Activated CD4-positive, alpha-beta memory T cell treated with anti-CD3 and anti-CD28 coated beads for 36 hours (primary cell): ENCODE measurements around the gene ZNF429. TPM values are rescaled to one million over a fixed set of nuclear protein-coding genes. Genes with fewer than 3 reads are reported as not detected.
A peak's percentile ranks its signal among the peaks of the same experiment; 100 is the strongest.
"Not testable (repeated sequence)": the region's sequence is repeated elsewhere in the genome, so short reads cannot be mapped to it uniquely, and the experiment has no call there.

Experiments
- CTCF ChIA-PET: fragments of 350-600 bp; sonication (Branson Sonifier 250); formaldehyde crosslinking; loops from one replicate; lab custom pipeline; 2021; ENCODE audit warnings: antibody characterized with exemption, inconsistent platforms; lab: Charles Lee
- POLR2A ChIA-PET: fragments of 350-600 bp; sonication (Branson Sonifier 250); formaldehyde crosslinking; loops from one replicate; lab custom pipeline; 2021; ENCODE audit warnings: antibody characterized with exemption; lab: Charles Lee
- DNase-seq: peaks from one replicate; pipeline ENCODE4 v3.0.0-alpha.2; 2020
- H3K27ac Mint-ChIP-seq: one replicate; pipeline ENCODE4 v1.8.0; 2021; ENCODE audit warnings: mixed read lengths
- H3K27me3 Mint-ChIP-seq: one replicate; pipeline ENCODE4 v1.8.0; 2021; ENCODE audit warnings: mixed read lengths
- H3K36me3 Mint-ChIP-seq: one replicate; pipeline ENCODE4 v1.8.0; 2021; ENCODE audit warnings: mixed read lengths
- H3K4me1 Mint-ChIP-seq: one replicate; pipeline ENCODE4 v1.8.0; 2021; ENCODE audit warnings: low read depth, mixed read lengths
- H3K4me3 Mint-ChIP-seq: one replicate; pipeline ENCODE4 v1.8.0; 2021; ENCODE audit warnings: mild to moderate bottlenecking, mixed read lengths
- H3K9me3 Mint-ChIP-seq: one replicate; pipeline ENCODE4 v1.8.0; 2021; ENCODE audit warnings: mixed read lengths
- intact Hi-C: fragments of 100-400 bp; cut with micrococcal nuclease; formaldehyde crosslinking; loops from one replicate; pipeline ENCODE4 v1.15.1; 2023
- total RNA-seq, 2 experiments: library from RNA; stranded (reverse); gene quantifications; one replicate each; pipeline ENCODE4 v1.2.3, GENCODE V29; 2021

ZNF429 gene
- total RNA-seq, 2 experiments from 2014 or later, result 9.0 to 9.5 TPM

DNA sequence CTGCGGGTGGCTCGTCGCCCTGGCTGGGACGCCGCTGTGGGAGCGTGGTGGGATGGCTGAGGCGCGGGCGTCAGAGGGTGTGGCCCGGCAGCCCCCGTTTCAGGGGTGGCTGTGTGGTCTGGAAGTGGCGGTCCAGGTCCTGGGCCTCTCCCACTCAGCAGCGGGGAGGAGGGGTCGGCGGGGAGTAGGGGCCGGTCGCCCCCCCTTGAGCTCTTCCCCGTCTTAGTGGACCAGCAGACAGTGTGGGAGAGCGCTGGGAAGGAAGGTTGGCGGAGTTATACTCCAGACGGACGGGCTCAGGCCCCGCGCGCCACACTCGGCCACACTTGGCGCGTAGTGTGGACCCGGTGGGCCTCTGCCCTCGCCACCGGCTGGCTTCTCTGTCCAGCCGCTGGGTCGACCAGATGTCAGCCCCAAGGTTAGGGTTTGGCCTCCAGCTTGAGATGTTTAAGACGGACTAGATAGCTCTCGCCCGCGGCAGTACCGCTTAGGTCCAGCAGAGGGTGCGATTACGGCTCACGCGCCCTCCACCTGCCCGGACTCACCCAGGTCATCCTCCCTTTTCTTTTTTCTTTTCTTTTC is 21.7 kb upstream of the ZNF429 start:
- Mint-ChIP-seq H3K4me1 (peaks cover 2% of the 10 kb centered on the region), H3K36me3 (no peaks in the 10 kb centered on the region), H3K4me3 (peak overlapping the region; percentile 32), H3K27me3 (no peaks in the 10 kb centered on the region), H3K9me3 (no peaks in the 10 kb centered on the region), H3K27ac (no peak overlapping the region)
- peak; percentile 77 for DNase-seq
- ChIA-PET CTCF (interaction anchor here (0.5 to 2.8 kb wide), 27 partner anchors 9 to 1634 kb away, joined by 3 to 27 read pairs (median 4); partner anchors contain the start of genes ZNF429, ZNF493 and ZNF708), POLR2A (interaction anchor here (1.1 kb wide), 1 partner anchor 9 kb away, joined by 3 read pairs; no protein-coding TSS in a partner anchor)
- intact Hi-C loops, result loop anchor here (1.0 kb wide), 1 partner anchor 215 kb away; no protein-coding TSS in a partner anchor

DNA sequence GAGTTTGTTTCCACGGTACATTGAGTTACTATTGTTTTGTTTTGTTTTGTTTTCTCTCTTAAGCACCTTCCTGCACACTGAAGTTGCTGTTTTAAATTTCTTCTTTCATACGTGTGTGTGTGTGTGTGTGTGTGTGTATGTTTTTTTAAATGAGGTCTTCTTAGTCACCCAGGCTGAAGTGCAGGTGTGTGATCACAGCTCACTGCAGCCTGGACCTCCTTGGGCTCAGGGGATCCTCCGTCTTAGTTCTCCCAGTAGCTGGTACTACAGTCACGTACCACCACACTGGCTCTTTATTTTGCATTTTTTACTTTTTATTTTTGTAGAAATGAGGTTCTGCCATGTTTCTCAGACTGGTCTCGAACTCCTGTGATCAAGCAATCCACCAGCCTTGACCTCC is 20.8 kb upstream of the ZNF429 start:
- H3K4me1 Mint-ChIP-seq, result peaks cover 2% of the 10 kb centered on the region
- H3K9me3 Mint-ChIP-seq, result no peaks in the 10 kb centered on the region
- H3K36me3 Mint-ChIP-seq, result no peaks in the 10 kb centered on the region
- intact Hi-C loops, result loop anchor here (1.0 kb wide), 1 partner anchor 214 kb away; no protein-coding TSS in a partner anchor
- ChIA-PET CTCF (interaction anchor here (0.6 to 2.8 kb wide), 10 partner anchors 10 to 531 kb away, joined by 3 to 27 read pairs (median 6); partner anchors contain the start of gene ZNF429), POLR2A (no interaction called here)
- H3K27ac Mint-ChIP-seq, result no peak overlapping the region
- no peak overlapping the region for H3K4me3 Mint-ChIP-seq
- no peak for DNase-seq
- H3K27me3 Mint-ChIP-seq, result no peaks in the 10 kb centered on the region

GRCh38 chr19:21485926-21486325 is 19.5 kb upstream of the ZNF429 start:
- ChIA-PET CTCF (no interaction called here), POLR2A (no interaction called here)
- Mint-ChIP-seq H3K27ac (no peak overlapping the region), H3K27me3 (no peaks in the 10 kb centered on the region), H3K4me3 (no peak overlapping the region), H3K36me3 (no peaks in the 10 kb centered on the region), H3K4me1 (peaks cover 2% of the 10 kb centered on the region), H3K9me3 (no peaks in the 10 kb centered on the region)
- DNase-seq, result no peak
- intact Hi-C loops, result no loop called here

DNA sequence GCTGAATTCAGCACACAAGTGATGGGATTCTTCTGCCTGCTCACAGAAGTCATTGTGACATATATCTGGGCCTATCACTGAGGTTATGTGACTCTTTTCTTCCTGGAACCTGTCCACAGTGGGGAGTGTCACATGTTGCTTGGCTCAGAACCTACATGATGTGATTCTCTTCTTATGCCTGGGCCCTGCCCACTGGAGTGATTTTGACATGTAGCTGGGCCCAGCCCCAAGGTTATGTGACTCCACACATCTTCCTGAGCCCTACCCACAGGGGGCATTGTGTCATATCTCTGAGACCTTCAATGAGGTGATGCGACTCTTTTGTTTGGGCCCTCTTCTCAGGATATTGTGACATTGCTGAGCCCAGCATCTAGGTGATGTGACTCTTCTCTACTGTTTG is 17.4 kb upstream of the ZNF429 start:
- no peak overlapping the region for H3K27ac Mint-ChIP-seq
- ChIA-PET POLR2A (no interaction called here), CTCF (interaction anchor here (0.6 kb wide), 1 partner anchor 285 kb away, joined by 3 read pairs; no protein-coding TSS in a partner anchor)
- H3K27me3 Mint-ChIP-seq, result no peaks in the 10 kb centered on the region
- intact Hi-C loops, result no loop called here
- no peaks in the 10 kb centered on the region for H3K9me3 Mint-ChIP-seq
- DNase-seq, result no peak
- H3K36me3 Mint-ChIP-seq, result no peaks in the 10 kb centered on the region
- H3K4me3 Mint-ChIP-seq, result no peak overlapping the region
- no peaks in the 10 kb centered on the region for H3K4me1 Mint-ChIP-seq

GRCh38 chr19:21491146-21491545 is 14.3 kb upstream of the ZNF429 start:
- CTCF ChIA-PET, result no interaction called here
- H3K4me1 Mint-ChIP-seq, result no peaks in the 10 kb centered on the region
- H3K4me3 Mint-ChIP-seq, result no peak overlapping the region
- peaks cover 3% of the 10 kb centered on the region for H3K36me3 Mint-ChIP-seq
- H3K27ac Mint-ChIP-seq, result no peak overlapping the region
- H3K9me3 Mint-ChIP-seq, result no peaks in the 10 kb centered on the region
- intact Hi-C loops, result no loop called here
- DNase-seq, result no peak
- POLR2A ChIA-PET, result no interaction called here
- no peaks in the 10 kb centered on the region for H3K27me3 Mint-ChIP-seq

GRCh38 chr19:21492947-21493906 is 12.2 kb upstream of the ZNF429 start:
- H3K4me3 Mint-ChIP-seq, result no peak overlapping the region
- peaks cover 3% of the 10 kb centered on the region for H3K36me3 Mint-ChIP-seq
- POLR2A ChIA-PET, result no interaction called here
- H3K9me3 Mint-ChIP-seq, result no peaks in the 10 kb centered on the region
- H3K4me1 Mint-ChIP-seq, result no peaks in the 10 kb centered on the region
- no peak for DNase-seq
- no peaks in the 10 kb centered on the region for H3K27me3 Mint-ChIP-seq
- CTCF ChIA-PET, result no interaction called here
- H3K27ac Mint-ChIP-seq, result no peak overlapping the region
- intact Hi-C loops, result no loop called here

- ChIA-PET CTCF (no interaction called here), POLR2A (no interaction called here)
- Mint-ChIP-seq H3K4me3 (no peak overlapping the region), H3K27me3 (no peaks in the 10 kb centered on the region), H3K4me1 (no peaks in the 10 kb centered on the region), H3K36me3 (peaks cover 3% of the 10 kb centered on the region), H3K27ac (no peak overlapping the region), H3K9me3 (no peaks in the 10 kb centered on the region)
- intact Hi-C loops, result no loop called here
- DNase-seq, result no peak
These were observed 8.5 kb upstream of the ZNF429 start for GRCh38 chr19:21496876-21497275.

DNA sequence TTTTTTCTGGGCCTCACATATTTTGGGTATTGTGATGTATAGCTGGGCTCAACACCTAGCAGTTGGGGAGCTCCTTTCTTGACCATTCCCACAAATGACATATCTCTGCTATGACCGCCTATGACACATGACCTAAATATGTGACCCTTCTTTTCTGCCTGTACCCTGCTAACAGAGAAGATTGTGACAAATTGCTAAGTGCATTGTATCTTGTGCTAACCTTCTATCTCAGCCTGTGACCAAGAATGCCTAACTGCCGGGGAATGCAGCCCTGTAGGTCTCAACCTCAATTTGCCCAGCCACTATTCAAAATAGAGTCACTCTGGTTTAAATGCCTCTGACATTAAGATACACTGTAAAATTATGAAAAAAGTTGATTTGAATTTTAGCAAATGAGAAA is 6.8 kb upstream of the ZNF429 start:
- peaks cover 3% of the 10 kb centered on the region for H3K36me3 Mint-ChIP-seq
- no peaks in the 10 kb centered on the region for H3K9me3 Mint-ChIP-seq
- intact Hi-C loops, result no loop called here
- CTCF ChIA-PET, result no interaction called here
- H3K4me3 Mint-ChIP-seq, result no peak overlapping the region
- H3K27me3 Mint-ChIP-seq, result no peaks in the 10 kb centered on the region
- H3K4me1 Mint-ChIP-seq, result no peaks in the 10 kb centered on the region
- DNase-seq, result no peak
- POLR2A ChIA-PET, result no interaction called here
- no peak overlapping the region for H3K27ac Mint-ChIP-seq

DNA sequence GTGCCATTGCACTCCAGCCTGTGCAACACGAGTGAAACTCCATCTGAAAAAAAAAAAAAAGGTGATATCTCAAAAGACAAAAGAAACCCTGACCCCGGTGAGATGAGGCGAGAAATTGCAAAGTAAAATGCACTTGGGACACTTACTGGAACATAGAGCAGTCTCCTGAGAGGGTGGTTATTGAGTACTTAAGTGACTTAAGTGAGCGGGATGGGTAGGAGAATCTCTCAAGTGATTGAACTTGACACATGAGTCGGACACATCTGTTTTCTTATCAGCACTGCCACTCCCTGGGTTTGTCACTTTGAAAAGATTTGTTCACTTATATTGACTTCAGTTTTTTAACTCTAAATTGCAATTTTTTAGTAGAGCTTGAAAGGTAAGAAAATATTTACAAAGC is 2.8 kb downstream of the ZNF429 start:
- Mint-ChIP-seq H3K4me3 (no peak overlapping the region), H3K27me3 (no peaks in the 10 kb centered on the region), H3K4me1 (peaks cover 33% of the 10 kb centered on the region), H3K9me3 (peaks cover 10% of the 10 kb centered on the region), H3K36me3 (peaks cover 33% of the 10 kb centered on the region), H3K27ac (no peak overlapping the region)
- POLR2A ChIA-PET, result no interaction called here
- no peak for DNase-seq
- intact Hi-C loops, result loop anchor here (5.0 to 10.0 kb wide), 4 partner anchors 74 to 733 kb away; partner anchors contain the start of genes ZNF43, ZNF66 and ZNF708
- CTCF ChIA-PET, result interaction anchor here (0.7 kb wide), 2 partner anchors 11 to 111 kb away, joined by 3 read pairs; partner anchors contain the start of gene ZNF493

GRCh38 chr19:21511058-21511457 is 5.7 kb downstream of the ZNF429 start:
- CTCF ChIA-PET, intact Hi-C loops, H3K27ac Mint-ChIP-seq, H3K4me3 Mint-ChIP-seq, POLR2A ChIA-PET, H3K27me3 Mint-ChIP-seq, DNase-seq: not testable (repeated sequence)
- H3K9me3 Mint-ChIP-seq, result peaks cover 16% of the 10 kb centered on the region
- peaks cover 40% of the 10 kb centered on the region for H3K36me3 Mint-ChIP-seq
- peaks cover 28% of the 10 kb centered on the region for H3K4me1 Mint-ChIP-seq

DNA sequence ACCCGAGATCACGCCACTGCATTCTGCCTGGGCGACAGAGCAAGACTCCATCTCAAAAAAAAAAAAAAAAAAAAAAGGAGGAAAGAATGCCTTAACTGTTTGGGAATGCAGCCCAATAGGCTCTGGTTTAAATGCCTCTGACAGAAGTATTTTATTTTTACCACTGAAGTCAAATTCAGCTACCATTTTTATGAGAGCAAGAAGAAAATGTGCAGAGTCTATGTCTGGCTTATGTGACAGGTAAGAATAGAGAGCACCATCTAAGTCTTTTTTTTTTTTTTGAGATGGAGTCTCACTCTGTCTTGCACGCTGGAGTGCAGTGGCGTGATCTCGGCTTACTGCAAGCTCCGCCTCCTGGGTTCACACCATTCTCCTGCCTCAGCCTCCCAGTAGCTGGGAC is 7.2 kb downstream of the ZNF429 start:
- H3K27me3 Mint-ChIP-seq, DNase-seq, POLR2A ChIA-PET, H3K27ac Mint-ChIP-seq, H3K4me3 Mint-ChIP-seq, intact Hi-C loops, CTCF ChIA-PET: not testable (repeated sequence)
- H3K4me1 Mint-ChIP-seq, result peaks cover 18% of the 10 kb centered on the region
- peaks cover 46% of the 10 kb centered on the region for H3K36me3 Mint-ChIP-seq
- peaks cover 30% of the 10 kb centered on the region for H3K9me3 Mint-ChIP-seq

DNA sequence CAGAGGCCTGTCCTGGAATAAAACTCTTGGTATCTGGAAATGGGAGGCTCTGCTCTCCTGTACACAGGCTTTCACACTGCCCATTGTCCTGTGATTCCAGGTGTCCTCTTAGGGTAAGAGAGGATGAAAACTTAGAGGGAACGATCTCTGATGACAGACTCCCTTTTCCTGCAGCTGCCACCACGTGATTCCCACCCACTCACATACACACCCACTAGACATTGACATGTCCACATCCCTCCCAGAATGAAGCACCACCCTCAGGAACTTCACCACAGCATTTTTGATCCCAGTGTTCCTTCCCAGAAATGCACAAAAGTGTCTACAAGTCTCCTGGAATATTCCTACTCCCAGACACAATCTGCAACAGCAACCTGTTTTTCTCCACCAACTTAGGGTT is 8.2 kb downstream of the ZNF429 start:
- H3K9me3 Mint-ChIP-seq, result peaks cover 35% of the 10 kb centered on the region

More for the DNA sequence above, 8.2 kb downstream of the ZNF429 start:
- Mint-ChIP-seq H3K27me3 (no peaks in the 10 kb centered on the region), H3K4me3 (no peak overlapping the region), H3K36me3 (peaks cover 45% of the 10 kb centered on the region), H3K27ac (peak overlapping the region; percentile 62), H3K4me1 (peaks cover 9% of the 10 kb centered on the region)
- DNase-seq, result no peak
- intact Hi-C loops, result no loop called here
- POLR2A ChIA-PET, result no interaction called here
- CTCF ChIA-PET, result no interaction called here
